HepG2 (cell line): ENCODE measurements around the gene PRKCE. TPM values are rescaled to one million over a fixed set of nuclear protein-coding genes. Genes with fewer than 3 reads are reported as not detected.

Source experiments
- ATAC-seq: fragments of 200-7000 bp; cut with Tn5 transposase; 3 replicates; pipeline ENCODE4 v1.9.1; 2020; ENCODE audit warnings: mild to moderate bottlenecking, moderate library complexity
- BruUV-seq: library from RNA; stranded (reverse); fragments of 400-500 nt; replicated peaks from 2 replicates; lab custom pipeline; 2021; lab: Mats Ljungman, UMichigan
- CTCF ChIA-PET: fragments of 300-600 bp; formaldehyde crosslinking; extraction: SDS; loops from one replicate; lab custom pipeline; 2021; ENCODE audit warnings: low total read pairs, inconsistent platforms, low intra/inter-chr PET ratio; lab: Yijun Ruan, JAX
- POLR2A ChIA-PET: fragments of 350-600 bp; sonication (Branson Sonifier 250); formaldehyde crosslinking; loops from one replicate; lab custom pipeline; 2020; ENCODE audit warnings: antibody characterized with exemption, inconsistent platforms; lab: Yijun Ruan, JAX
- DNase-seq: peaks from one replicate; pipeline ENCODE4 v3.0.0-alpha.2; 2015; ENCODE audit warnings: low spot score
- FAIRE-seq: peaks from 3 replicates; lab custom pipeline; 2011; peaks lifted over from hg19 to GRCh38; lab: Jason Lieb, UNC
- H2AFZ ChIP-seq: one replicate; pipeline ENCODE4 v1.6.1; 2011; ENCODE audit warnings: low read length, inconsistent platforms
- H3K27ac ChIP-seq: fragments of 300-600 bp; 3 replicates; pipeline ENCODE4 v1.8.0; 2011; ENCODE audit warnings: mixed run types, mild to moderate bottlenecking, mixed read lengths, low read length, inconsistent platforms; ENCODE audit not compliant: insufficient read depth; ENCODE audit errors: extremely low read length
- H3K27me3 ChIP-seq, 2 experiments: fragments of 200-600 bp in 1 of 2; 2 replicates in 1 of 2; 3 replicates in 1 of 2; pipeline versions ENCODE4 v1.6.0 to v1.8.0; 2011; ENCODE audit warnings: low read length in 2 of 2, mild to moderate bottlenecking in 2 of 2, moderate library complexity in 2 of 2, inconsistent platforms in 1 of 2; ENCODE audit not compliant: insufficient read depth in 2 of 2, control insufficient read depth in 1 of 2
- H3K36me3 ChIP-seq, 2 experiments: fragments of 200-600 bp in 1 of 2; replicated peaks in 1 of 2; 2 replicates in 1 of 2; 3 replicates in 1 of 2; pipeline versions ENCODE4 v1.5.1 to v1.8.0; 2011; ENCODE audit warnings: low read length in 2 of 2, inconsistent platforms in 1 of 2; ENCODE audit not compliant: insufficient read depth in 2 of 2, control insufficient read depth in 1 of 2
- H3K4me1 ChIP-seq: 2 replicates; pipeline ENCODE4 v1.5.1; 2012; ENCODE audit warnings: low read length, inconsistent platforms; ENCODE audit not compliant: insufficient read depth
- H3K4me2 ChIP-seq: 2 replicates; pipeline ENCODE4 v1.6.0; 2011; ENCODE audit warnings: low read depth, low read length, inconsistent platforms
- H3K4me3 ChIP-seq, 3 experiments: fragments of 200-600 bp in 1 of 3; sonication (generic), shearing (Covaris generic) in 1 of 3; replicated peaks in 1 of 3; 2 replicates each; pipeline ENCODE4 v1.5.1; 2011 to 2016; ENCODE audit warnings: low read length in 3 of 3, inconsistent platforms in 2 of 3, low read depth in 2 of 3, mild to moderate bottlenecking in 2 of 3, control low read depth in 1 of 3, mixed read lengths in 1 of 3; ENCODE audit not compliant: insufficient read depth in 1 of 3
- H3K79me2 ChIP-seq: one replicate; pipeline ENCODE4 v1.6.1; 2011; ENCODE audit warnings: low read length, inconsistent platforms; ENCODE audit not compliant: insufficient read depth
- H3K9ac ChIP-seq: 2 replicates; pipeline ENCODE4 v1.6.0; 2011; ENCODE audit warnings: mild to moderate bottlenecking, low read depth, low read length, inconsistent platforms; ENCODE audit not compliant: insufficient read depth
- H3K9me3 ChIP-seq: 2 replicates; pipeline ENCODE4 v1.5.1; 2012; ENCODE audit warnings: mild to moderate bottlenecking, low read length
- H4K20me1 ChIP-seq: 2 replicates; pipeline ENCODE4 v1.6.0; 2011; ENCODE audit warnings: inconsistent platforms, mild to moderate bottlenecking, low read length, moderate library complexity; ENCODE audit not compliant: insufficient read depth
- GTF2F1 ChIP-seq: fragments of 150-350 bp; IDR thresholded peaks from 2 replicates; pipeline ENCODE4 v1.6.1; 2014; ENCODE audit warnings: low read length
- HDAC2 ChIP-seq: sonication (generic); formaldehyde crosslinking; IDR thresholded peaks from 2 replicates; pipeline ENCODE4 v1.4.0; 2020; ENCODE audit warnings: missing genetic modification reagents
- HNF4A ChIP-seq: sonication (generic); formaldehyde crosslinking; IDR thresholded peaks from 2 replicates; pipeline ENCODE4 v1.4.0; 2020; ENCODE audit warnings: missing genetic modification reagents
- HNRNPH1 ChIP-seq: fragments of 200-400 bp; formaldehyde crosslinking; optimal IDR thresholded peaks from 2 replicates; pipeline ENCODE3; 2017; ENCODE audit warnings: mild to moderate bottlenecking, low read depth, low read length
- KLF11 ChIP-seq: IDR thresholded peaks from 2 replicates; pipeline ENCODE4 v1.6.1; 2016; ENCODE audit warnings: missing compliant biosample characterization
- MEF2D ChIP-seq: sonication (generic); formaldehyde crosslinking; IDR thresholded peaks from 2 replicates; pipeline ENCODE4 v1.5.1; 2020; ENCODE audit warnings: mild to moderate bottlenecking, missing genetic modification reagents
- MYPOP ChIP-seq: sonication (generic); formaldehyde crosslinking; IDR thresholded peaks from 2 replicates; pipeline ENCODE4 v1.8.1; 2023; ENCODE audit warnings: mild to moderate bottlenecking, moderate library complexity, missing genetic modification reagents
- SOX6 ChIP-seq, 2 experiments: fragments of 450-650 bp in 1 of 2; sonication (generic) in 1 of 2; formaldehyde crosslinking in 1 of 2; IDR thresholded peaks; 2 replicates each; pipeline versions ENCODE4 v1.4.0 to v1.6.1; 2017 to 2020; ENCODE audit warnings: antibody characterized with exemption in 1 of 2, mild to moderate bottlenecking in 1 of 2, missing genetic modification reagents in 1 of 2
- STAG1 ChIP-seq: sonication (generic); formaldehyde crosslinking; IDR thresholded peaks from 2 replicates; pipeline ENCODE4 v1.4.0; 2020; ENCODE audit warnings: missing genetic modification reagents
- TMF1 ChIP-seq: sonication (generic); formaldehyde crosslinking; IDR thresholded peaks from 2 replicates; pipeline ENCODE4 v1.8.1; 2022; ENCODE audit warnings: low read depth, missing genetic modification reagents
- ZFP36 ChIP-seq: fragments of 150-350 bp; IDR thresholded peaks from 2 replicates; pipeline ENCODE4 v1.6.1; 2018; ENCODE audit warnings: borderline replicate concordance, low read length, low read depth; ENCODE audit not compliant: partially characterized antibody
- ZNF557 ChIP-seq: sonication (generic); formaldehyde crosslinking; IDR thresholded peaks from 2 replicates; pipeline ENCODE4 v1.4.0; 2020; ENCODE audit warnings: missing genetic modification reagents
- ZNF709 ChIP-seq: sonication (generic); formaldehyde crosslinking; IDR thresholded peaks from 2 replicates; pipeline ENCODE4 v1.5.0; 2020; ENCODE audit warnings: mild to moderate bottlenecking, missing genetic modification reagents
- ZNF841 ChIP-seq: sonication (generic); formaldehyde crosslinking; IDR thresholded peaks from 2 replicates; pipeline ENCODE4 v1.8.1; 2023; ENCODE audit warnings: missing genetic modification reagents, borderline replicate concordance
- ZSCAN31 ChIP-seq: sonication (generic); formaldehyde crosslinking; IDR thresholded peaks from 2 replicates; pipeline ENCODE4 v1.5.0; 2020; ENCODE audit warnings: low read depth, mild to moderate bottlenecking, missing genetic modification reagents
- WGBS: methylation state at CpG from one replicate; pipeline ENCODE4 v1.1.6; 2017; ENCODE audit warnings: low lambda C conversion rate; 5-methylcytosine and 5-hydroxymethylcytosine counted together
- in situ Hi-C: cut with HindIII; loops from 2 replicates; pipeline ENCODE4 v1.10.0; 2017; ENCODE audit warnings: low pct_unique_long_range_greater_than_20kb; ENCODE audit not compliant: extremely low pct_ligation_motif_present
- intact Hi-C: fragments of 100-400 bp; cut with micrococcal nuclease; formaldehyde crosslinking; loops from one replicate; pipeline ENCODE4 v1.10.0; 2022; ENCODE audit not compliant: unreplicated experiment
- polyA plus RNA-seq, 8 experiments: library from polyadenylated mRNA; depleted of rRNA in 3 of 8; stranded (reverse) in 7 of 8; unstranded in 1 of 8; fragments of >200 nt; fragmentation: Illumina TruSeq in 4 of 8; extraction: Trizol in 4 of 8; gene quantifications; 2 replicates each; pipeline versions ENCODE4 v1.2.1 to v1.2.3, GENCODE V29; 2011 to 2016; ENCODE audit warnings: low read depth in 4 of 8, missing spikeins in 1 of 8, mixed read lengths in 1 of 8; ENCODE audit not compliant: insufficient read depth in 1 of 8
- total RNA-seq, 5 experiments: library from RNA; depleted of rRNA; stranded (reverse); fragments of >200 nt; fragmentation: Illumina TruSeq; extraction: Trizol; gene quantifications; 2 replicates each; pipeline ENCODE4 v1.2.3, GENCODE V29; 2016; ENCODE audit warnings: low read depth in 1 of 5

Gene PRKCE
- total and polyA plus RNA-seq, 2 of the 13 experiments (the other 11 are each of a cell fraction or from before 2014, with no cell fraction given) = 1.0 to 3.9 TPM

GRCh38 chr2:45990131-45990530 is 338.7 kb downstream of the PRKCE start:
- no peak for FAIRE-seq

More at GRCh38 chr2:45990131-45990530, 338.7 kb downstream of the PRKCE start:
- WGBS = 88% methylated on average over 6 of the region's 6 CpGs
- in situ Hi-C loops = loop anchor here (5.0 kb wide), 2 partner anchors 307 to 382 kb away; partner anchors contain the start of gene EPAS1
- no TSS peak for BruUV-seq
- ATAC-seq (no peak), DNase-seq (no peak)
- ChIA-PET POLR2A (no interaction called here), CTCF (no interaction called here)
- Histone ChIP-seq H3K36me3 (no peaks in the 10 kb centered on the region), H3K27ac (no peak overlapping the region), H2AFZ (no peak overlapping the region), H3K4me3 (no peak overlapping the region), H3K4me2 (no peak overlapping the region), H4K20me1 (no peaks in the 10 kb centered on the region), H3K4me1 (peaks cover 36% of the 10 kb centered on the region), H3K9ac (no peak overlapping the region), H3K27me3 (no peaks in the 10 kb centered on the region), H3K9me3 (no peaks in the 10 kb centered on the region), H3K79me2 (no peaks in the 10 kb centered on the region)
- TF ChIP-seq KLF11 (CRISPR knock-in tag) (no peak), ZSCAN31 (no peak), MYPOP (CRISPR knock-in tag) (no peak), HDAC2 (CRISPR knock-in tag) (no peak), MEF2D (CRISPR knock-in tag) (no peak), STAG1 (no peak), ZNF709 (CRISPR knock-in tag) (no peak), ZNF841 (CRISPR knock-in tag) (no peak), ZFP36 (no peak), HNRNPH1 (no peak), TMF1 (CRISPR knock-in tag) (no peak), ZNF557 (CRISPR knock-in tag) (no peak), SOX6 (IDR thresholded peaks at IDR 0.05) (no peak), SOX6 (CRISPR knock-in tag; IDR thresholded peaks at IDR 0.05) (no peak), HNF4A (CRISPR knock-in tag) (no peak), GTF2F1 (no peak)
- intact Hi-C loops = loop anchor here (5.0 kb wide), 1 partner anchor 62 kb away; no protein-coding TSS in a partner anchor
